GM18909 (cell line): ENCODE measurements around the gene RAE1.
A peak's percentile ranks its signal among the peaks of the same experiment; 100 is the strongest.

Experiments
- ATAC-seq: cut with Tn5 transposase; IDR thresholded peaks from one replicate; pipeline ENCODE4 v1.9.1; 2021; ENCODE audit warnings: mild to moderate bottlenecking; ENCODE audit not compliant: unreplicated experiment, poor library complexity

Gene RAE1

GRCh38 chr20:57351042-57351783 lies at the start of gene RAE1:
TSS of gene RAE1 (plus strand) at chr20:57351255. CDS start at chr20:57354039, 2,784 bp downstream.
- peak; percentile 85 for ATAC-seq

DNA sequence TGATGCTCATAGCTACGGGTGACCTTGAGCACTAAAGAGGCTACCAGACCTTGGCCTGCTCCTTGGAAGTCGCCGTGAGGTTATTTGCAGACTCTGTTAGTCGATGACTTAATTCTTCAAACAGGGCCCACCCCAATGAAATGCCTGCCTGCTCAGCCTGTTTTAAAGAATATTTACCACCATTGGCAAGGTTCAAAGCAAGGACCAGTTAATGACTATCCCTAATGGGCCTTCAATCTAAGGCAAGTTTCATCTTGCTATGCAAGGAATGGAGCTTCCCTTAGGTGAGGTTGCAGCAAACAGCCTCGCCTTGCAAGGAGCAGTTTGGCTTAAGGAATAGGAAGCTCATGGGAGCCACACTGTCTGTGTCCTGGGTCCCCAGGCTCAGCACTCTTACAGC lies 44.3 kb upstream of the RAE1 start:
- no peak for ATAC-seq

DNA sequence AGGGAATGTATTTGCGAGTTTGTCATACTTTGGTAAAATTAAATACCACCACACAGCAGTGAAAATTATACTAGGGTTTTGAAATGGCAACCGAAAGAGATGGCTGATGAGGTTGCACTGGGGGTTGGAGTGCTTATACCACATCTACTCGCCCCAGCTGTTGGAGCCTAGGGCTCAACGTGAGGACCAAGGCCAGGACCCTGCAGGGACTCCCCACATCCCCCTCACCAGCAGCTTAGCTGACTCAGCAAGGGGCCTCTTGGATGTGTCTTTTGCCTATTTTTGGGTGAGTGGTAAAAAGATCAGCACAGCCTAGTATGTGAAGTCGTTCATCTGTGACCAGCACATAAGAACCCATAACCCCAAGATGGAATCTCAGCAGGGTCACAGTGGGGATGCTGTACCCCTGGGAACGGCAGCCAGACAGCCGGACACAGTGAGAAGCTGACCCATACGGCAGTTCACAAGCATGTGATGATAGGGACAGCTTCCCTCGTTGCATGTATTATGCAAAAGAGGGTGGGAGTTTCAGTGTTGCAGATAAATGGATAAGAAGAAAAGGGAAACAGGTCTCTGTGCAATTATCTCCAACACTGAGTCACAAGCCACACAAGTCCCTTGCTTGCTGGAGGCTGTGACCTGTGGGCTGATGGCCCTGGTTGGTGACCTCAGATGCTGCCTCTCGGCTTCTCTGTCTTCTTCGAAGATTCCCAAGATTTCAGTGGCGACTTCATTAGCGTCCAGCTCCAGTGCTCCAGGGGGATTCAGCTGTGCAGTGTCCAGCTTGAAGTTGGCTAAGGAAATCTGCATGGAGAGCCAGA lies 42.4 kb upstream of the RAE1 start:
- ATAC-seq = no peak

DNA sequence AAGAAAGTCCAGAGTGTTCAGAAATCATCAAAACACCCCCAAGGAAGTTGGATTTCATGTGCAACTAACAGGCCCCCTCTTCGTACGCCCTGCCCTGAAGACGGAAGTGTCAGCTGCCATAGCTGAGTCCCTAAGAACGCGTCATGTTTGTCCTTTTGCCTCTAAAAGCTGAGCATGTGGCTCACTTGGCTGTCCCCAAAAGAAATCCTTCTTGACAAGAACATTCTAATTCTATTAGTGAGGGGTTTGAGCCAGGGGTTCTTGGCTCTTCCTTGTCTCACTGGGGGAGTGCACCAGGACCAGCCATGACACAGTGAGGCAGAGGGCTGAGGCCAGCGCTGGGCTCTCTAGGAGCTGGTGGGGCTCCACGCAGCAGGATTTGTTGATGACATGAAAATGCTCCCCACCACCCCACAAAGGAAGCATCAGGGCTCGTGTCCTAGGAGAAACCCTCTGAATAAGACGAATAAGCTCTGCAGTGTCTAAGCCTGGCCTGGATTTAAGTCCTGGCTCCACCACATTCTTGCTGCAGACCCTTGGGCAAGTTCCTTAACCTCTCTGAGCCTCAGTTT lies 41.4 kb upstream of the RAE1 start:
- no peak for ATAC-seq

DNA sequence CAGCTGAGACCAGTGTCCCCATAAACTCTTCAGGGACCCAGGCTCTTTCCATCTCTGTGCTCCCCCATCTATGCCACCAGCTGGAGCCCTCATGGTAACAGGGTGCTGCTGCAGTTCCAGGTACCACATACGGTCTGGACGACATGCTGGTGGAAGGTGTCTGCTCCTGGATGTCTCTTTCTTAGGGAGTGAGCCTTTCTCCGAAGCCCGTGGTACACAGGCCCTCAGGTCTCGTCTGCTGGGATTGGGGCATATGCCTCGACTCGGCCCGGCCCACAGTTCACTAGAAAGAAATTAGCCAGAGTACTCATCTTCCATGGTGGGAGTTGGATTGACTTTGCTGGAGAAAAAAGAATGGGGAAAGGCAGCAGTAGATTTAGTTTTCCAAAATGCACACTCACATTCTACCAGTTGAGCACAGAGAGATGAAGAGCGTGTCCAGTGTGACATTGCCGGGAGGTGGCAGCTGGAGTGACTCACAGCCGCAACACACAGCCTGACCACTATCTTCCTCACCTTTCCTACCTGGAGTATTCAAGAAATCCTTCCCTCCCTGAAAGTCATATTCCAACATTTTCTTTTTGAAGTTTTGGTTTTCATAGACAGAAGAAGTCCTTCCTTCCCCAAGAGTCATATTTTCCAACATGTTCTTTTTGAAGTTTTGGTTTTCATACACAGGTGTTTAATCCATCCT lies 40.1 kb upstream of the RAE1 start:
- ATAC-seq = no peak

DNA sequence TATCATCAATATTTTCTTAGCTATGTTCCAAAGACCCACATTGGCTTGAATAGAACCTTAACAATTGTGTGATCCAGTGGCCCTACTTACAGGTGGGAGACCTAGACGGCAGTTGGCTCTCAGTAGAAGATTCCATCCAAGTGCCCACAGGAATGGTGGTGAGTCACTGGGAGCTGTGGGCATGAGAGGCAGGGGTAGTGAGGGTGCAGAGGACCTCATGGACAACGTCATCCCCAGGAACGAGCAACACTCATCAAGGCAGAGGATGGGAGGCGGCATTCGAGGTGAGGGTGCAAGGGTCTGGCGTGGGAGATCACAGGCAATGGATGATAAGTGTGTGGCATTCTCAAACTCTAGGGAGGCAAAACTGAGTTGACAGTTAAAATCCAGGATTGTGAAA lies 38.9 kb upstream of the RAE1 start:
- ATAC-seq = no peak

- no peak for ATAC-seq
Observed at GRCh38 chr20:57313230-57313629, 37.8 kb upstream of the RAE1 start.

GRCh38 chr20:57313951-57314350 lies 37.1 kb upstream of the RAE1 start:
- no peak for ATAC-seq

- ATAC-seq = no peak
Observed at GRCh38 chr20:57315083-57315975, 35.7 kb upstream of the RAE1 start.

- ATAC-seq = no peak
Observed at GRCh38 chr20:57315976-57316480, 35.0 kb upstream of the RAE1 start.

- no peak for ATAC-seq
Observed at GRCh38 chr20:57316795-57317201, 34.3 kb upstream of the RAE1 start.

GRCh38 chr20:57317316-57317788 lies 33.7 kb upstream of the RAE1 start:
- no peak for ATAC-seq

DNA sequence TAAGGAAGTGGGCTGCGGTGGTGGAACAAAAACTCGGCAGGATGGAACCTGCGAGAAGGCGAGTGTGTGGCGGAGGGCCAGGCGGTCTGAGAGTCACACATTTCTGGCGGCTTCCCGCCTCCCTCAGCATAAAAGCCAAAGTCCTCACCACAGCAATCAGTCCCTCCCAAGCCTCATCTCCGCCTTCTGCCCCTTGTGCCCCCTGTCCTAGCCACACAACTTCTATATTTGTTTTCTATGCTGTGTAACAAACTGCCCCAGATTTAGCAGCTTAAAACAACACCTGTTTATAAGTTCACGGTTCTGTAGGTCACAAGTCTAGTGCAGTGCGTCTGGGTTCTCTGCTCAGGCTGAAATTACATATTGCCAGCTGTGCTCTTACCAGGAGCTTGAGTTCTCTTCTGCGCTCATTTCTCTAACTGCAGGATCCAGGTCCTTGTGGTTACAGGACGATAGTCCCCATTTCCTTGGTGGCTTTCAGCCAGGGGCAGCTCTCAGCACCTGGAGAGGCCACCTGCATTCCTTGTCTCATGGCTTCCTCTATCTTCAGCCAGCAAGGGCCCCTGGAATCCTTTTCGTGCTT lies 33.2 kb upstream of the RAE1 start:
- ATAC-seq = no peak

DNA sequence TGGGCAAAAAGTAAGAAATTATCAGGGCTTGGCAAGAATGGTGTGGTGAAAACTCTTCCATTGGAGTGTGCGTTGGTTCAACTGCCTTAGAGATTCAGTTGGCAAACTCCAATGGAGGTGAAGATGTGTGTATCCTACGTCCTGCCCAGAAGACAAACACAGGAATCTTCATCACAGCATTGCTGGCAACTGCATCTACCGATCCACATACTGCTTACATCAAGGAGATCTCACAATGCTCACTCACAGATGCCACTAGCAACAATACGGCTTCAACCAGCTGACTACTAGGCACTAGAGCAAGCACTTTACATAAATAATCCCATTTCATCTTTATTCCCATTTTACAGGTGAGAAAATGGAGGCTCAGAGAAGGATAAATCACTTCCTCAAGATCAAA lies 31.5 kb upstream of the RAE1 start:
- ATAC-seq = no peak

DNA sequence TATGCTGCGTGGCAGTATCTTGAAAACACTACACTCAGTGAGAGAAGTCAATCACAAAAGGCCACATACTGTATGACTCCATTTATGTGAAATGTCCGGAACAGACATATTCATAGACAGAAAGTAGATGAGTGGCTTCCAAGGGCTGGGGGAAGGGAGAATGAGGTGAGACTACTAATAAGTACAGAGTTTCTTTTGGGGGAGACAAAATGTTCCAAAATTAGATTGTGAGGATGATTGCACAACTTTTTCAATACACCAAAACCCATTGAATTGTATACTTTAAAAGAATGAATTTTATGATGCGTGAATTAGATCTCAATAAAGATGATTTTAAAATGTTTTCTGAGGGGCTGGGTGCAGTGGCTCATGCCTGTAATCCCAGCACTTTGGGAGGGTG lies 30.7 kb upstream of the RAE1 start:
- no peak for ATAC-seq

DNA sequence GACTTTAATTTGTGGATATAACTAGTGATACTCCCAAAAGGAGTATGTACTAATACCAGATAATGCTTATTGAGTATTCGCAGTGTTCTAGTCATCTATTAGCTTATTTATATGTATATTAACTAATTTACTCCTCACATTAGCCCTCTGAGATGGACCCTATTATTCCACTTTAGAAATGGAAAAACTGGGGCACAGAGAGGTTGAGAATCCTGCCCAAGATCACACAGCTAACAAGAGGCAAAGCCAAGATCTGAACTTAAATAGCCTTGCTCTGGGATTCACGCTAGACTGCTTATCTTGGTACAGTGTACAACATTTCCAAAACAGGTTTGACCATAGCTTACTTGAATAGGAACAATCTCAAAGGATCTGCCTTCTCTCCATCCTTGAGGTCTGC lies 29.9 kb upstream of the RAE1 start:
- no peak for ATAC-seq

DNA sequence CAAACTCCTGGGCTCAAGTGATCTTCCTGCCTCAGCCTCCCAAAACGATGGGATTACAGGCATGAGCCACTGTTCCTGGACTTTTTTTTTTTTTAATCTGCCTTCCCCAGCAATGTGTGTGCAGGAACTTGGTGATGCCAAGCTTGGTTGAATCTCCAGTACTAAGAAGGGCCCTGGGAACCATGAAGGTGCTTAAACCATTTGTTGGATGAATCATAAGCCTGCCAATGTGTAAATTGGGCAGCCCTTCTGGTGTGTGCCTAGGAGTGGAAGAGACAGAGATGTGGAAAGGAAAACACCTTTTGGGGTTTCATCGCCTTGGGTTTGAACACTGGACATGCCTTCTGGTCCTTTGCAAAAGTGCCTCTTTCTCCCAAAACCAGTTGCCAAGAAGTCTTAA lies 28.6 kb upstream of the RAE1 start:
- ATAC-seq = no peak

GRCh38 chr20:57323034-57323433 lies 28.0 kb upstream of the RAE1 start:
- no peak for ATAC-seq
